ENCODE measurements around the gene PSMC2. TPM values are rescaled to one million over a fixed set of nuclear protein-coding genes. Genes with fewer than 3 reads are reported as not detected.

The PSMC2 gene
- total RNA-seq, 2 donors from 2014 or later: 108 to 109 TPM

- no peak overlapping the region for H3K4me3 ChIP-seq (ENCODE audit: low read length)
- H3K27ac Mint-ChIP-seq: no peak overlapping the region
- no peaks in the 10 kb centered on the region for H3K27me3 Mint-ChIP-seq (ENCODE audit: insufficient read depth)
- H3K36me3 ChIP-seq (ENCODE audit: control insufficient read depth, insufficient read depth, low read length): peaks cover 89% of the 10 kb centered on the region
- 92 to 100% methylated on average over 2 of the region's 2 CpGs for WGBS, 2 experiments (ENCODE audit: insufficient coverage in 1 of 2, insufficient read length in 1 of 2)
- no peak overlapping the region for H3K9ac ChIP-seq (ENCODE audit: extremely low read depth, low read length, poor library complexity, severe bottlenecking)
- H3K9me3 Mint-ChIP-seq: no peaks in the 10 kb centered on the region
- H3K27me3 ChIP-seq (ENCODE audit: control insufficient read depth, insufficient read depth, low read length, poor library complexity, severe bottlenecking): no peaks in the 10 kb centered on the region
- H3K4me1 ChIP-seq (ENCODE audit: control insufficient read depth, insufficient read depth, low read length): no peaks in the 10 kb centered on the region
- H3K27ac ChIP-seq (ENCODE audit: low read depth, low read length): no peak overlapping the region
- H3K4me3 Mint-ChIP-seq: no peak overlapping the region
- no peaks in the 10 kb centered on the region for H3K9me3 ChIP-seq (ENCODE audit: control insufficient read depth, low read length)
- H3K36me3 Mint-ChIP-seq (ENCODE audit: low read depth): peaks cover 78% of the 10 kb centered on the region
- no peaks in the 10 kb centered on the region for H3K4me1 Mint-ChIP-seq
- no peak for TF ChIP-seq CTCF (conservative IDR thresholded peaks at IDR 0.05)
- DNase-seq: no peak
Measured at GRCh38 chr7:103316380-103316941, 31.0 kb upstream of the PSMC2 start.

- no peaks in the 10 kb centered on the region for H3K4me1 ChIP-seq (ENCODE audit: control insufficient read depth, insufficient read depth, low read length)
- no peaks in the 10 kb centered on the region for H3K4me1 Mint-ChIP-seq
- H3K27ac ChIP-seq (ENCODE audit: low read depth, low read length): no peak overlapping the region
- no peak overlapping the region for H3K27ac Mint-ChIP-seq
- peaks cover 76% of the 10 kb centered on the region for H3K36me3 Mint-ChIP-seq (ENCODE audit: low read depth)
- no peaks in the 10 kb centered on the region for H3K27me3 Mint-ChIP-seq (ENCODE audit: insufficient read depth)
- H3K9ac ChIP-seq (ENCODE audit: extremely low read depth, low read length, poor library complexity, severe bottlenecking): no peak overlapping the region
- H3K4me3 ChIP-seq (ENCODE audit: low read length): no peak overlapping the region
- no peak for DNase-seq
- no peak overlapping the region for H3K4me3 Mint-ChIP-seq
- peaks cover 89% of the 10 kb centered on the region for H3K36me3 ChIP-seq (ENCODE audit: control insufficient read depth, insufficient read depth, low read length)
- no peaks in the 10 kb centered on the region for H3K9me3 ChIP-seq (ENCODE audit: control insufficient read depth, low read length)
- no peaks in the 10 kb centered on the region for H3K27me3 ChIP-seq (ENCODE audit: control insufficient read depth, insufficient read depth, low read length, poor library complexity, severe bottlenecking)
- TF ChIP-seq CTCF (conservative IDR thresholded peaks at IDR 0.05): no peak
- H3K9me3 Mint-ChIP-seq: no peaks in the 10 kb centered on the region
Measured at GRCh38 chr7:103317009-103317408, 30.4 kb upstream of the PSMC2 start.

- H3K36me3 Mint-ChIP-seq (ENCODE audit: low read depth): peaks cover 50% of the 10 kb centered on the region
- Histone ChIP-seq H3K27ac (ENCODE audit: low read depth, low read length) (no peak overlapping the region), H3K4me1 (ENCODE audit: control insufficient read depth, insufficient read depth, low read length) (no peaks in the 10 kb centered on the region), H3K9ac (ENCODE audit: extremely low read depth, low read length, poor library complexity, severe bottlenecking) (no peak overlapping the region), H3K27me3 (ENCODE audit: control insufficient read depth, insufficient read depth, low read length, poor library complexity, severe bottlenecking) (no peaks in the 10 kb centered on the region), H3K36me3 (ENCODE audit: control insufficient read depth, insufficient read depth, low read length) (peaks cover 84% of the 10 kb centered on the region), H3K4me3 (ENCODE audit: low read length) (no peak overlapping the region), H3K9me3 (ENCODE audit: control insufficient read depth, low read length) (no peaks in the 10 kb centered on the region)
- no peak overlapping the region for H3K4me3 Mint-ChIP-seq
- peaks cover 5% of the 10 kb centered on the region for H3K4me1 Mint-ChIP-seq
- H3K27me3 Mint-ChIP-seq (ENCODE audit: insufficient read depth): no peaks in the 10 kb centered on the region
- TF ChIP-seq CTCF (conservative IDR thresholded peaks at IDR 0.05): no peak
- DNase-seq: no peak
- no peak overlapping the region for H3K27ac Mint-ChIP-seq
- WGBS, 2 experiments (ENCODE audit: insufficient coverage in 1 of 2, insufficient read length in 1 of 2): 90 to 100% methylated on average over 2 to 6 of the region's 8 CpGs
- H3K9me3 Mint-ChIP-seq: no peaks in the 10 kb centered on the region
Measured at GRCh38 chr7:103325744-103326143, 21.7 kb upstream of the PSMC2 start.
